Stomach (tissue), 9 donors: ENCODE data around the gene NSMCE3. TPM values are rescaled to one million over a fixed set of nuclear protein-coding genes. Genes with fewer than 3 reads are reported as not detected.

Experiments used
- DNase-seq, 2 donors: peaks; one replicate each; pipeline versions ENCODE4 v3.0.0 to v3.0.0-alpha.2; 2013 to 2019
- H3K27ac ChIP-seq, 5 donors: fragments of 200-600 bp in 4 of 5; sonication (generic) in 4 of 5; one replicate each; pipeline ENCODE4 v1.5.1; 2013 to 2019; ENCODE audit warnings: mild to moderate bottlenecking in 1 of 5, moderate library complexity in 1 of 5
- H3K27me3 ChIP-seq, 3 donors: fragments of 200-600 bp; sonication (generic); one replicate each; pipeline ENCODE4 v1.5.1; 2017 to 2019; ENCODE audit warnings: mixed run types in 1 of 3
- H3K36me3 ChIP-seq, 4 donors: fragments of 200-600 bp; sonication (generic); 1 replicate in 3 of 4; 2 replicates in 1 of 4; pipeline ENCODE4 v1.5.1; 2016 to 2019
- H3K4me1 ChIP-seq, 4 donors: fragments of 200-600 bp; sonication (generic); one replicate each; pipeline ENCODE4 v1.5.1; 2016 to 2019
- H3K4me3 ChIP-seq, 4 donors: fragments of 200-600 bp; sonication (generic) in 3 of 4; one replicate each; pipeline ENCODE4 v1.5.1; 2016 to 2019; ENCODE audit warnings: mild to moderate bottlenecking in 1 of 4
- H3K9me3 ChIP-seq, 4 donors: fragments of 200-600 bp; sonication (generic); one replicate each; pipeline ENCODE4 v1.5.1; 2016 to 2019
- EP300 ChIP-seq: sonication (generic); formaldehyde crosslinking; IDR thresholded peaks from one replicate; pipeline ENCODE4 v1.6.1; 2017; ENCODE audit warnings: antibody characterized with exemption
- POLR2A ChIP-seq, 4 donors: fragments of 450-650 bp; IDR thresholded peaks; one replicate each; pipeline ENCODE4 v1.6.1; 2016; ENCODE audit warnings: antibody characterized with exemption in 4 of 4, control low read depth in 2 of 4, mild to moderate bottlenecking in 1 of 4, moderate library complexity in 1 of 4
- POLR2AphosphoS5 ChIP-seq, 3 donors: sonication (generic); formaldehyde crosslinking; IDR thresholded peaks; one replicate each; pipeline ENCODE4 v1.6.1; 2016; ENCODE audit warnings: antibody characterized with exemption in 3 of 3
- WGBS, 5 donors: extraction: QIAGEN DNeasy Blood & Tissue Kit in 3 of 5; methylation state at CpG; one replicate each; pipeline versions ENCODE4 v1.1.5 to v1.1.7; 2013 to 2018; 5-methylcytosine and 5-hydroxymethylcytosine counted together
- intact Hi-C: fragments of 100-400 bp; cut with DNase I; formaldehyde crosslinking; loops from one replicate; pipeline ENCODE4 v1.15.1; 2023; ENCODE audit warnings: low total_unique reads
- polyA plus RNA-seq, 3 donors: library from polyadenylated mRNA; stranded (reverse); fragments of 200-250 nt; gene quantifications; one replicate each; pipeline ENCODE4 v1.2.3, GENCODE V29; 2013
- small RNA-seq, 4 donors: library from RNA; depleted of rRNA; stranded (forward); fragments of <200 nt; gene quantifications; one replicate each; pipeline ENCODE3, GENCODE V24; 2016
- total RNA-seq, 5 donors: library from RNA; depleted of rRNA; stranded (reverse); fragments of >200 nt; gene quantifications; one replicate each; pipeline versions ENCODE4 v1.1.0 to v1.2.3, GENCODE V29; 2014 to 2016
- TF ChIP-seq, protein P1 (sequence below), 7 experiments: fragments of 450-650 bp in 4 of 7; fragments of 200-600 bp in 3 of 7; sonication (generic) in 3 of 7; IDR thresholded peaks; one replicate each; pipeline ENCODE4 v1.5.1; 2016 to 2019; ENCODE audit warnings: antibody characterized with exemption in 7 of 7, control low read depth in 2 of 7, mild to moderate bottlenecking in 1 of 7
- donor health status: healthy with polysubstance abuse.
- donor health status: Bipolar disorder and iron deficiency.
- donor health status: healthy.

NSMCE3 gene
- total and polyA plus RNA-seq, 8 donors: 1.2 to 6.1 (median 4.0) TPM

- H3K4me3 ChIP-seq: no peak overlapping the region
- no peaks in the 10 kb centered on the region for H3K36me3 ChIP-seq
- TF ChIP-seq EP300 (no peak), POLR2A (IDR thresholded peaks at IDR 0.05) (no peak), POLR2AphosphoS5 (IDR thresholded peaks at IDR 0.05) (no peak)
- TF ChIP-seq, protein P1, sequence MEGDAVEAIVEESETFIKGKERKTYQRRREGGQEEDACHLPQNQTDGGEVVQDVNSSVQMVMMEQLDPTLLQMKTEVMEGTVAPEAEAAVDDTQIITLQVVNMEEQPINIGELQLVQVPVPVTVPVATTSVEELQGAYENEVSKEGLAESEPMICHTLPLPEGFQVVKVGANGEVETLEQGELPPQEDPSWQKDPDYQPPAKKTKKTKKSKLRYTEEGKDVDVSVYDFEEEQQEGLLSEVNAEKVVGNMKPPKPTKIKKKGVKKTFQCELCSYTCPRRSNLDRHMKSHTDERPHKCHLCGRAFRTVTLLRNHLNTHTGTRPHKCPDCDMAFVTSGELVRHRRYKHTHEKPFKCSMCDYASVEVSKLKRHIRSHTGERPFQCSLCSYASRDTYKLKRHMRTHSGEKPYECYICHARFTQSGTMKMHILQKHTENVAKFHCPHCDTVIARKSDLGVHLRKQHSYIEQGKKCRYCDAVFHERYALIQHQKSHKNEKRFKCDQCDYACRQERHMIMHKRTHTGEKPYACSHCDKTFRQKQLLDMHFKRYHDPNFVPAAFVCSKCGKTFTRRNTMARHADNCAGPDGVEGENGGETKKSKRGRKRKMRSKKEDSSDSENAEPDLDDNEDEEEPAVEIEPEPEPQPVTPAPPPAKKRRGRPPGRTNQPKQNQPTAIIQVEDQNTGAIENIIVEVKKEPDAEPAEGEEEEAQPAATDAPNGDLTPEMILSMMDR (IDR thresholded peaks at IDR 0.05): no peak
- no peak for DNase-seq
- peaks cover 0 to 12% (median 0%) of the 10 kb centered on the region in 4 donors for H3K9me3 ChIP-seq
- H3K27ac ChIP-seq: no peak overlapping the region
- H3K4me1 ChIP-seq: no peaks in the 10 kb centered on the region
- intact Hi-C loops: no loop called here
- H3K27me3 ChIP-seq: peaks cover 0 to 26% (median 0%) of the 10 kb centered on the region in 3 donors
- WGBS, 5 donors: 71 to 79% (median 76%) methylated on average over 9 of the region's 9 CpGs
These were observed 47.3 kb downstream of the NSMCE3 start for GRCh38 chr15:29222129-29222853.

DNA sequence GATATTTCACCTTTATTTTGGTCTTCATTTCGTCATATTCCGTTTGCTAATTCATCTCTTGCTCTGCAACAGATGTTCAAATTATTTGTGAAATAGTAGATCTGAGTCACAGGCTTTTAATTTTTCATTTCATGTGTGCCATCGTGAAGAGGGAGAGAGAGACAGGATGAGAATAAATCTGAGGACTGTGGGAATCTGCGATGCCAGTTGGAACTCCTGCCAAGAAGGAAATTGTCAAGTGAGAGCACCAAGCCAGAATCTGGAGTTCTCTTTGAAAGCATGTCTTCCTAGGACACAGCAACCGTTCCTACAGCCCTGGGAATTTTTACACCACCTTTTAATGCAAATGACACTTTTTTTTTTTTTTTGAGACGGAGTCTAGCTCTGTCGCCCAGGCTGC is 48.8 kb downstream of the NSMCE3 start:
- no peak for DNase-seq
- TF ChIP-seq POLR2AphosphoS5 (IDR thresholded peaks at IDR 0.05) (no peak), EP300 (no peak), POLR2A (IDR thresholded peaks at IDR 0.05) (no peak)
- TF ChIP-seq, protein P1 (IDR thresholded peaks at IDR 0.05): no peak
- intact Hi-C loops: no loop called here
- Histone ChIP-seq H3K9me3 (peaks cover 0 to 12% (median 0%) of the 10 kb centered on the region in 4 donors), H3K4me3 (no peak overlapping the region), H3K27ac (no peak overlapping the region), H3K4me1 (no peaks in the 10 kb centered on the region), H3K36me3 (no peaks in the 10 kb centered on the region), H3K27me3 (peaks cover 0 to 18% (median 0%) of the 10 kb centered on the region in 3 donors)
- 74 to 84% (median 75%) methylated on average over 7 of the region's 7 CpGs for WGBS, 5 donors

DNA sequence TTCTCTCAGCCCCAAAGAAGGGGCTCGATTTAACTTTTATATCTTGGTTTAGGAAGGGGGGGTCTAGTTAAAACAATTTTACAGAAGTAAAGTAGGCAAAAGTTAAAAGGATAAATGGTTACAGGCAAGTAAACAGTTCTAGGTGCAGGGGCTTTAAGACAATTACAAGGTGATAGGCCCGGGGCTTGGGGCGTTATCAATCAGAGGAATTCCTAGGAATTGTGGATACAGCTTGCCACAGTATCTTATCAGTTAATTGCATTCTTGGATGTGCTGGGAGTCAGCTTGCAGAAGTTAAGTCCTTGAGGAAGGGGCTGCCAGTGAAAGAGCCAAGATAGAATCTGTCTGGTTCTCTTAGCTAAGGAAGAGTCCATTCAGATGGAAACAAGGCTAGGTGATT is 52.7 kb downstream of the NSMCE3 start:
- peaks cover 0 to 16% (median 0%) of the 10 kb centered on the region in 4 donors for H3K9me3 ChIP-seq
- intact Hi-C loops: no loop called here
- H3K36me3 ChIP-seq: no peaks in the 10 kb centered on the region
- H3K27ac ChIP-seq: no peak overlapping the region
- no peak overlapping the region for H3K4me3 ChIP-seq
- DNase-seq: no peak
- TF ChIP-seq EP300: no peak
- TF ChIP-seq POLR2AphosphoS5 (IDR thresholded peaks at IDR 0.05): no peak
- TF ChIP-seq, protein P1 (IDR thresholded peaks at IDR 0.05): no peak
- no peak for TF ChIP-seq POLR2A (IDR thresholded peaks at IDR 0.05)
- peaks cover 0 to 4% (median 0%) of the 10 kb centered on the region in 3 donors for H3K27me3 ChIP-seq
- no peaks in the 10 kb centered on the region for H3K4me1 ChIP-seq
- 17 to 22% (median 17%) methylated on average over 3 of the region's 3 CpGs for WGBS, 5 donors

Small RNA genes within 50 kb of the gene (small RNA-seq; reads per million reads assigned to genes)
- 0 reads per million in 4 donors for gene RF00201
